ENCODE data around the gene PLXNA3. TPM values are rescaled to one million over a fixed set of nuclear protein-coding genes. Genes with fewer than 3 reads are reported as not detected.

The PLXNA3 gene
- total RNA-seq, 3 donors from 2014 or later (not counting 1 experiment from before 2014, with no cell fraction given), result 20.8 to 34.3 (median 32.2) TPM

- Mint-ChIP-seq H3K4me1 (no peaks in the 10 kb centered on the region), H3K4me3 (no peak overlapping the region), H3K9me3 (no peaks in the 10 kb centered on the region), H3K36me3 (no peaks in the 10 kb centered on the region), H3K27ac (no peak overlapping the region), H3K27me3 (ENCODE audit: low read depth in 2 of 2) (no peaks in the 10 kb centered on the region)
- ATAC-seq (no peak), DNase-seq (no peak)
- H3K4me3 ChIP-seq (ENCODE audit: low read length), result no peak overlapping the region
- intact Hi-C loops (cut with micrococcal nuclease), result no loop called here
- TF ChIP-seq CTCF (IDR thresholded peaks at IDR 0.05), result no peak
- no peak overlapping the region for H3K27ac ChIP-seq (ENCODE audit: low read length)
- no peaks in the 10 kb centered on the region for H3K27me3 ChIP-seq (ENCODE audit: control insufficient read depth, insufficient read depth, low read length)
- WGBS (ENCODE audit: insufficient coverage), result 94% methylated on average over 22 of the region's 23 CpGs
- H3K9me3 ChIP-seq (ENCODE audit: control insufficient read depth, insufficient read depth, low read length), result no peaks in the 10 kb centered on the region
- H3K36me3 ChIP-seq (ENCODE audit: control insufficient read depth, insufficient read depth, low read length), result peaks cover 10% of the 10 kb centered on the region
- no peaks in the 10 kb centered on the region for H3K4me1 ChIP-seq (ENCODE audit: control insufficient read depth, insufficient read depth, low read length)
Measured at GRCh38 chrX:154471839-154472684, 14.0 kb downstream of the PLXNA3 start.

GRCh38 chrX:154472685-154473632, 14.9 kb downstream of the PLXNA3 start:
- 86% methylated on average over 27 of the region's 28 CpGs for WGBS (ENCODE audit: insufficient coverage)
- Mint-ChIP-seq H3K9me3 (no peaks in the 10 kb centered on the region), H3K36me3 (no peaks in the 10 kb centered on the region), H3K27me3 (ENCODE audit: low read depth in 2 of 2) (no peaks in the 10 kb centered on the region), H3K27ac (no peak overlapping the region), H3K4me1 (no peaks in the 10 kb centered on the region), H3K4me3 (no peak overlapping the region)
- Histone ChIP-seq H3K4me1 (ENCODE audit: control insufficient read depth, insufficient read depth, low read length) (peaks cover 3% of the 10 kb centered on the region), H3K36me3 (ENCODE audit: control insufficient read depth, insufficient read depth, low read length) (peaks cover 7% of the 10 kb centered on the region), H3K9me3 (ENCODE audit: control insufficient read depth, insufficient read depth, low read length) (no peaks in the 10 kb centered on the region), H3K4me3 (ENCODE audit: low read length) (no peak overlapping the region), H3K27ac (ENCODE audit: low read length) (no peak overlapping the region), H3K27me3 (ENCODE audit: control insufficient read depth, insufficient read depth, low read length) (no peaks in the 10 kb centered on the region)
- DNase-seq, result no peak
- ATAC-seq, result no peak
- TF ChIP-seq CTCF (IDR thresholded peaks at IDR 0.05), result no peak
- intact Hi-C loops (cut with micrococcal nuclease), result no loop called here

- no peaks in the 10 kb centered on the region for H3K36me3 Mint-ChIP-seq
- no peak overlapping the region for H3K27ac Mint-ChIP-seq
Measured at GRCh38 chrX:154473683-154474082, 15.6 kb downstream of the PLXNA3 start.

More at GRCh38 chrX:154473683-154474082, 15.6 kb downstream of the PLXNA3 start:
- DNase-seq, result no peak
- TF ChIP-seq CTCF (IDR thresholded peaks at IDR 0.05), result no peak
- Histone ChIP-seq H3K27ac (ENCODE audit: low read length) (no peak overlapping the region), H3K27me3 (ENCODE audit: control insufficient read depth, insufficient read depth, low read length) (no peaks in the 10 kb centered on the region), H3K9me3 (ENCODE audit: control insufficient read depth, insufficient read depth, low read length) (no peaks in the 10 kb centered on the region), H3K4me1 (ENCODE audit: control insufficient read depth, insufficient read depth, low read length) (peaks cover 9% of the 10 kb centered on the region), H3K4me3 (ENCODE audit: low read length) (no peak overlapping the region), H3K36me3 (ENCODE audit: control insufficient read depth, insufficient read depth, low read length) (peaks cover 7% of the 10 kb centered on the region)
- no peak overlapping the region for H3K4me3 Mint-ChIP-seq
- intact Hi-C loops (cut with micrococcal nuclease), result no loop called here
- no peaks in the 10 kb centered on the region for H3K9me3 Mint-ChIP-seq
- no peaks in the 10 kb centered on the region for H3K27me3 Mint-ChIP-seq (ENCODE audit: low read depth in 2 of 2)
- ATAC-seq, result no peak
- H3K4me1 Mint-ChIP-seq, result no peaks in the 10 kb centered on the region
- 100% methylated on average over 1 of the region's 7 CpGs for WGBS (ENCODE audit: insufficient coverage)
